Posterior cingulate gyrus (tissue), 11 donors: ENCODE data around the gene LGSN.
A peak's percentile ranks its signal among the peaks of the same experiment; 100 is the strongest.
"Not testable (repeated sequence)": the region's sequence is repeated elsewhere in the genome, so short reads cannot be mapped to it uniquely, and the experiment has no call there.

Source experiments
- DNase-seq, 10 donors: peaks; one replicate each; pipeline versions ENCODE4 v3.0.0 to v3.0.0-alpha.2; 2020 to 2021; ENCODE audit warnings: mixed read lengths in 3 of 10
- intact Hi-C: fragments of 100-400 bp; cut with DNase I; formaldehyde crosslinking; loops from one replicate; pipeline ENCODE4 v1.15.1; 2023

LGSN gene

GRCh38 chr6:63319939-63320338 lies at the start of gene LGSN:
LGSN (minus strand) TSS chr6:63319983; CDS start chr6:63319943, 40 bp downstream.
- intact Hi-C loops = no loop called here

GRCh38 chr6:63368347-63368746 lies 48.6 kb upstream of the LGSN start:
- intact Hi-C loops = no loop called here
- no peak for DNase-seq

More at GRCh38 chr6:63319939-63320338, at the start of gene LGSN:
- DNase-seq = no peak

- DNase-seq, intact Hi-C loops: not testable (repeated sequence)
Measured at GRCh38 chr6:63362500-63363120, 42.8 kb upstream of the LGSN start.

GRCh38 chr6:63357384-63357783 lies 37.6 kb upstream of the LGSN start:
- not testable (repeated sequence) for DNase-seq
- intact Hi-C loops = loop anchor here (10.0 kb wide), 1 partner anchor 227 kb away; no protein-coding TSS in a partner anchor

DNA sequence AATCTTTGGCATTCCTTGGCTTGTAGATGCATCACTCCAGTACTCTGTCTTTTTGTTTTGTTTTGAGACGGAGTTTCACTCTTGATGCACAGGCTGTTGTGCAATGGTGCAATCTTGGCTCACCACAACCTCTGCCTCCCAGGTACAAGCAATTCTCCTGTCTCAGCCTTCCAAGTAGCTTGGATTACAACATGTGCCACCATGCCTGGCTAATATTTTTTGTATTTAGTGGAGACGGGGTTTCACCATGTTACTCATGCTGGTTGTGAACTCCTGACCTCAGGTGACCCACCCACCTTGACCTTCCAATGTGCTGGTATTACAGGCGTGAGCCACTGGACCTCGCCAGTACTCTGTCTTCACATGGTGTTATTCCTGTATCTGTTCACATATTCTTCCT lies 35.8 kb upstream of the LGSN start:
- intact Hi-C loops = loop anchor here (10.0 kb wide), 1 partner anchor 229 kb away; no protein-coding TSS in a partner anchor
- DNase-seq = no peak

GRCh38 chr6:63353286-63353630 lies 33.5 kb upstream of the LGSN start:
- no peak for DNase-seq
- intact Hi-C loops = loop anchor here (2.0 to 10.0 kb wide), 2 partner anchors 232 to 450 kb away; no protein-coding TSS in a partner anchor

GRCh38 chr6:63352544-63353285 lies 32.9 kb upstream of the LGSN start:
- no peak for DNase-seq
- intact Hi-C loops = loop anchor here (1.0 to 10.0 kb wide), 3 partner anchors 232 to 450 kb away; no protein-coding TSS in a partner anchor

- no peak for DNase-seq
- intact Hi-C loops = loop anchor here (1.0 to 10.0 kb wide), 3 partner anchors 233 to 451 kb away; no protein-coding TSS in a partner anchor
Measured at GRCh38 chr6:63352069-63352543, 32.3 kb upstream of the LGSN start.

GRCh38 chr6:63349401-63349800 lies 29.6 kb upstream of the LGSN start:
- no peak for DNase-seq
- intact Hi-C loops = no loop called here

DNA sequence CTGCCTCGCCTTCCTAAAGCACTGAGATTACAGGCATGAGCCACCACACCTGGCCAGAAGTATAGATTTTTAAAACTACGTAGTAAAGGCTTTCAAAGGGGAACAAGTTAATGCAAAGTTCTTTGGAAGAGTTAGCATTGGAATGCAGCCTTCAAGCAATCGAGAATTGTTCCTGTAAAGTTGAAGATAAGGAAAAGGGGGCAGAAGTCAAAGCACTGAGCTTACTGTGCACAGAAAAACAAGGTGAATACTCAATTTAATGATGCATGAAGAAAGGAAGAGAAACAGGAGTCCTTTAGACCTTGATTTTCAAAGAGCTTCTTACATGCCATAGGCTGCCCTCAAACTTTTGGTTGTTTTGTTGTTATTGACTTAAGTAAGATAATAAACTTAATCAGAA lies 29.1 kb upstream of the LGSN start:
- DNase-seq = no peak
- intact Hi-C loops = no loop called here

DNA sequence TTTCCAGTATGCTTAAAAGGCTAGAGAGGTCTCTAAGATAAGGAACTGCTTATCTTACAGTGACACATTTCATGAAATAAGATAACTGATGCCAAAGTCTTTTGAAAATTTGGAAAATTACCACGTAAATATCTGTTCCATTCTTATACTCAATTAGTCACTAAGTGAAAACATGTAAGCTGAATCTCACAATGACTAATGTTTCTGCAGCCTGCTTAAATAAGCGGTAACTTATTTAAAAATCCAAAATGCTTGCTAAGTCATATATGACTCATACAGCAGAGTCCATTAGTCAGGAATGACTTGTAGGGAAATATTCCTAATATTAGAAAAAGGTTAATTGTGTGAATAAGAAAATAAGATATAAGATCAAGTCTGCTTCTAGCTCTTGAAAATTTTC lies 27.8 kb upstream of the LGSN start:
- intact Hi-C loops = no loop called here
- DNase-seq = no peak

DNA sequence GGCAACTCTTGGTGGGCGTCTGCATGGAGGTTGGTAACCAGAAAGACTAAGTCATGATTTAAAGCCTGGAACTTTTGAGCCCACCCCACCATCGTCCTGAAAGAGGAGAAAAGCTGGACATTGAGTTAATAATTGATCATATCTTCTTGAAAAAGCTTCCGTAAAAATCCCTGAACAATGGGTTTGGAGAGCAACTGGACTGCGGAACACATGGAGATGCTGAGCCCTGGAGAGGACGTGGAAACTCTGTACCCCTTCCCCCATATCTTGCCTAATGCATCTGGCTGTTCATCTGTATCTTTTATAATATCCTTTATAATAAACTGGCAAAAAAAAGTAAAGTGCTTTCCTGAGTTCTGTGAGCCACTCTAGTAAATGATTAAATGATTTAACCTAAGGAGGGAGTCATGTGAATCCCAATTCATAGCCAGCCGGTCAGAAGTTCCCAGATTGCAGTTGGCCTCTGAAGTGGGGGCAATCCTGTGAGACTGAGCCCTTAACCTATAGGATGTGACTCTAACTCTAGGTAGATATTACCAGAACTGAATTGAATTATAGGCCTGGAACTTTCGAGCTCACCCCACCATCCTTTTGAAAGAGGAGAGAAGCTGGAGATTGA lies 26.5 kb upstream of the LGSN start:
- intact Hi-C loops = no loop called here
- no peak for DNase-seq

GRCh38 chr6:63340351-63340750 lies 20.6 kb upstream of the LGSN start:
- intact Hi-C loops = no loop called here
- DNase-seq = no peak

- DNase-seq, intact Hi-C loops: not testable (repeated sequence)
Measured at GRCh38 chr6:63334652-63335051, 14.9 kb upstream of the LGSN start.

DNA sequence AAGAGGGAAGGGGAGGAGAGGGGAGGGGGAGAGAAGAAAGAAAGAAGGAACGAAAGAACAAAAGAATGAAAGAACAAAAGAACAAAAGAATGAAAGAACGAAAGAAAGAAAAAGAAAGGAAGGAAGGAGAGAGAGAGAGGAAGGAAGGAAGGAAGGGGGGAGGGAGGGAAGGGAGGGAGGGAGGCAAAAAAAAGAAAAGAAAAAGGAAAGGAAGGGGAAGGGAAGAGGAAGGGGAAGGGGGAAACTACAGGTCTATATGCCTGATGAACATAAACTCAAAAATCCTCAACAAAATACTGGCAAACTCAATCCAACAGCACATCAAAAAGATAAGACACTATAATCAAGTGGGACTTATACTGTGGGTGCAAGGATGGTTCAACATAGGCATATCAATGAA lies 13.7 kb upstream of the LGSN start:
- intact Hi-C loops = no loop called here
- no peak for DNase-seq

- peak in 2 of 10 donors; percentile 58 to 64 for DNase-seq
- intact Hi-C loops = not testable (repeated sequence)
Measured at GRCh38 chr6:63326630-63327029, 6.8 kb upstream of the LGSN start.

GRCh38 chr6:63322981-63323380 lies 3.2 kb upstream of the LGSN start:
- DNase-seq = no peak
- intact Hi-C loops = no loop called here

GRCh38 chr6:63321821-63322220 lies 2.0 kb upstream of the LGSN start:
- intact Hi-C loops = no loop called here
- no peak for DNase-seq

GRCh38 chr6:63317641-63318040 lies 2.1 kb downstream of the LGSN start:
- DNase-seq = no peak
- intact Hi-C loops = no loop called here

DNA sequence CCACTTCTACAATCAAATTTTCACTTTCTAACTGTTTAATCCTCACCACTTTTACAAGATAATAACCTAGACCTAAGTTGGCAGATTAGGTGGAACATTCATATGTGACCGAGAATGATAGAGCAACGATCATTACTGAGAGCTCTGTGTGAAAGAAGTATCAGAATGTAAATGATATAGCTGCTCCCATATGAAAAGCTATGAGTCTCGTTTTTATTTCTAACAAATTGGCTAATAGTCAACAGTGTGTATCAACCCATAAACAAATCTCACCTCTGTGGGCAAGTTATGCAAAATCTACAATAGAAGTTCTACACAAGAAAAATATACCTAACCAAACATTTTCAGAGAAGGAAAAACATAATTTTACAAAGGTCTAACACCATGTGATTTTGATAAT lies 3.7 kb downstream of the LGSN start:
- DNase-seq = no peak
- intact Hi-C loops = no loop called here

GRCh38 chr6:63313111-63313510 lies 6.7 kb downstream of the LGSN start:
- no peak for DNase-seq
- intact Hi-C loops = no loop called here
